ENCODE measurements around the gene ALDH3B1. TPM values are rescaled to one million over a fixed set of nuclear protein-coding genes. Genes with fewer than 3 reads are reported as not detected.
A peak's percentile ranks its signal among the peaks of the same experiment; 100 is the strongest.

ALDH3B1 gene
- total RNA-seq, 3 donors from 2014 or later = 8.6 to 18.9 (median 11.5) TPM

DNA sequence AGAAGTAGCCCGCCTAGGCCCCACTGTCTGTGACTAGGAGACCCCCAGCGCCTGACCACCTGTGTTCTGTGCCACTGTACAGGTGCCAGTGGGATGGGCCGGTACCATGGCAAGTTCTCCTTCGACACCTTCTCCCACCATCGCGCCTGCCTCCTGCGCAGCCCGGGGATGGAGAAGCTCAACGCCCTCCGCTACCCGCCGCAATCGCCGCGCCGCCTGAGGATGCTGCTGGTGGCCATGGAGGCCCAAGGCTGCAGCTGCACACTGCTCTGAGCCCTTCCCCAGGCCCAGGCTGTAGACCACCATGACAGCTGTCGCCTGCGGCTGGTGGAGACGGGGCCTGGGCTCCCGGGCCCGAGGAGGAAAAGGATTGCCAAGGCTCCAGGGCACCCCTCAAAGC, 17.5 kb downstream of the ALDH3B1 start:
- Histone ChIP-seq H3K4me1 (ENCODE audit: low read depth) (peaks cover 17% of the 10 kb centered on the region), H3K9me3 (no peaks in the 10 kb centered on the region), H3K4me3 (no peak overlapping the region), H3K36me3 (ENCODE audit: low read depth) (no peaks in the 10 kb centered on the region)
- ATAC-seq (no peak), DNase-seq (no peak)
- TF ChIP-seq, protein P1, sequence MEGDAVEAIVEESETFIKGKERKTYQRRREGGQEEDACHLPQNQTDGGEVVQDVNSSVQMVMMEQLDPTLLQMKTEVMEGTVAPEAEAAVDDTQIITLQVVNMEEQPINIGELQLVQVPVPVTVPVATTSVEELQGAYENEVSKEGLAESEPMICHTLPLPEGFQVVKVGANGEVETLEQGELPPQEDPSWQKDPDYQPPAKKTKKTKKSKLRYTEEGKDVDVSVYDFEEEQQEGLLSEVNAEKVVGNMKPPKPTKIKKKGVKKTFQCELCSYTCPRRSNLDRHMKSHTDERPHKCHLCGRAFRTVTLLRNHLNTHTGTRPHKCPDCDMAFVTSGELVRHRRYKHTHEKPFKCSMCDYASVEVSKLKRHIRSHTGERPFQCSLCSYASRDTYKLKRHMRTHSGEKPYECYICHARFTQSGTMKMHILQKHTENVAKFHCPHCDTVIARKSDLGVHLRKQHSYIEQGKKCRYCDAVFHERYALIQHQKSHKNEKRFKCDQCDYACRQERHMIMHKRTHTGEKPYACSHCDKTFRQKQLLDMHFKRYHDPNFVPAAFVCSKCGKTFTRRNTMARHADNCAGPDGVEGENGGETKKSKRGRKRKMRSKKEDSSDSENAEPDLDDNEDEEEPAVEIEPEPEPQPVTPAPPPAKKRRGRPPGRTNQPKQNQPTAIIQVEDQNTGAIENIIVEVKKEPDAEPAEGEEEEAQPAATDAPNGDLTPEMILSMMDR (IDR thresholded peaks at IDR 0.05) = no peak
- intact Hi-C loops (cut with DNase I, micrococcal nuclease) = no loop called here

DNA sequence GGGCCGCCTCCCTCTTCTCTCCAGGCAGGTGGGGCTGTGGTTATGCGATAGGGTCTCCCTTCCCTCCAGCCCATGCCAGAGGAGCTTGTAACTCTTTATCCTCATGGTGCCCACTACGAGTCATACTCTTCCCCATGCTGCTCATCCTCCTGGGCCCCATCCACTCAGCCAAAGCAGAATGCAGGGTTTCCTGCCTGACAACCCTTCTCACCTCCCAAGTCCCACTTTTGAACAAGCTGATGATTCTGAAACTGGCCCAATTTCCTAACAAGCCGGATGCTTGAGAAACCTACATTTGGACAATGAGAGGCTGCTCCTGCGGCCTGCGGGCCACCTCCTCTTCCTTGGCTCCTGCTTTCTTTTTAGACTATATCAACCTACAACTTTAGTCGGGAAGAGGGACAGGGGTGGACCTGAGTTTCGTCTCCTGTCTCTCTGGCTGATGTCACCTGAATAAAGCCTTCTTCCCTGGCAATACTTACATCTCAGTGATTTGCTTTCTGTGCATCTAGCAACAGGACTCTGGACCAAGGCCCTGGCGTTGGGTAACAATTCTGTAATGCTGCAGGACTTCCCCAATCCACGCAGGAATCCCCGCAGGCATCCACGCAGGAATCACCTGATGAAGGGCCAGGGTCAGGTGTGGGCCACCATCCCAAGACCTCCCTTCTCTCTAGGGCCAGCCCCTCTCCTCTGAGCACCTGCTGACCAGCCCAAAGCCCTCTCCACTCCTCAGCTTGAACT, 18.8 kb downstream of the ALDH3B1 start:
- ATAC-seq (no peak), DNase-seq (no peak)
- no peaks in the 10 kb centered on the region for H3K9me3 ChIP-seq
- TF ChIP-seq, protein P1 (IDR thresholded peaks at IDR 0.05) = no peak
- H3K36me3 ChIP-seq (ENCODE audit: low read depth) = no peaks in the 10 kb centered on the region
- peaks cover 17% of the 10 kb centered on the region for H3K4me1 ChIP-seq (ENCODE audit: low read depth)
- intact Hi-C loops (cut with DNase I, micrococcal nuclease) = no loop called here
- no peak overlapping the region for H3K4me3 ChIP-seq

DNA sequence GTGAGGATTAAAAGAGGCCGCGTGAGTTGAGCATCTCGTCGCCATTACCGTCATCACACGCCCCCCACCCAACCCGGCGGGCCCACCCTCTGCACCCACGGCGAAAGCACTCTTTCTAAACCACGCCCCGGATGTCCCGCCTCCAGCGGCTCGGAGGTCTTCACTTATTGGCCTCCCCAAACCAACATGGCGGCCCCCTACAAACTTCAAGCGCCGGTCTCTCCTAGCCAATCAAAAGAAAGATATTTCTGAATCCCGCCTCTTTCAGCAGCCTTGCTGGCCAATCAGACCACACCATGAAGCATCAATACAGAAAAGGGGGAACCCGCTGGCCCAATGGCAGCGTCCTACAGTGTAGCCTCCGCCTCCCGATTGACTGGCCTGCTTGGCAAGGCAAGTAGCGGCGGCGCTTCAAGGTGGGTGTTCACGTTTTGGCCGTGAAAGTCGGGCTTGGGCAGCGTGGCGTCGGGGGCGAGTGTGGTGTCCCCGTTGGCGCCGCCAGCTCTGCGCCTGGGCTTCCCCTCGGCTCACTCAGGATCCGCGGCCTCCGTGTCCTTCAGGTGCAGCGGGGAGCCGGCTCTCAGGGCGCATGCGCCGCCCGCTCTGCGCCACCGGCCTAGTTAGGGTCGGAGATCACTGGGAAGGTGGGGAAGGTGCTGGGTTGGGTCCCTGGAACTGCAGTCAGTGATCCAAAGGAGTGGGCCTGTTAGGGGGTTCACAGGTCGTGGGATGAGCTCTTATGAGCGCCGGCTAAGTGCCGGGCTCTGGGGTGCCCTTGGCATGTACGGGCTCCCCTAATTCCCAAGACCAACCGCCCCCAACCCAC, 20.4 kb downstream of the ALDH3B1 start, which contains the start of gene NDUFS8:
NDUFS8 (plus strand) TSS at position 364 of the 826 bp plus-strand sequence. CDS start 1,471 bp downstream, outside the sequence.
- TF ChIP-seq, protein P1 (IDR thresholded peaks at IDR 0.05) = no peak
- DNase-seq = peak; percentile 97 to 100 (median 97)
- intact Hi-C loops (cut with DNase I, micrococcal nuclease) = no loop called here
- Histone ChIP-seq H3K36me3 (ENCODE audit: low read depth) (no peaks in the 10 kb centered on the region), H3K9me3 (no peaks in the 10 kb centered on the region), H3K4me3 (peak within 1 kb of the TSS; percentile 44), H3K4me1 (ENCODE audit: low read depth) (peaks cover 17% of the 10 kb centered on the region)
- ATAC-seq = peak; percentile 95

DNA sequence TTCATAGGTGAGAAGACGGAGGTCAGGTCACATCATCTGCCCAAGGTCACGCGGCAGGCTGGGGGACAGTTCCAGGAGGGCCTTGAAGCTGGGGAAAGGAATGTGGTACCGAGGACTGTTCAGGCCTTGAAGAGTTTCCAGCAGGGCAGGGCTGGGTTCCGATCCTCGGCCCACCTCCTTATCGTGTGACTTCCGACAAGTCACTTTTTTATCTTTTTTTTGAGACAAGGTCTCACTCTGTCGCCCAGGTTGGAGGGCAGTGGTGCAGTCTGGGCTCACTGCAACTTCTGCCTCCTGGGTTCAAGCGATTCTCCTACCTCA, 21.0 kb downstream of the ALDH3B1 start:
- no peak for DNase-seq
- ATAC-seq = peak; percentile 30
- H3K4me3 ChIP-seq = peak overlapping the region; percentile 44
- intact Hi-C loops (cut with DNase I, micrococcal nuclease) = no loop called here
- H3K9me3 ChIP-seq = no peaks in the 10 kb centered on the region
- peaks cover 19% of the 10 kb centered on the region for H3K4me1 ChIP-seq (ENCODE audit: low read depth)
- H3K36me3 ChIP-seq (ENCODE audit: low read depth) = no peaks in the 10 kb centered on the region
- TF ChIP-seq, protein P1 (IDR thresholded peaks at IDR 0.05) = no peak

DNA sequence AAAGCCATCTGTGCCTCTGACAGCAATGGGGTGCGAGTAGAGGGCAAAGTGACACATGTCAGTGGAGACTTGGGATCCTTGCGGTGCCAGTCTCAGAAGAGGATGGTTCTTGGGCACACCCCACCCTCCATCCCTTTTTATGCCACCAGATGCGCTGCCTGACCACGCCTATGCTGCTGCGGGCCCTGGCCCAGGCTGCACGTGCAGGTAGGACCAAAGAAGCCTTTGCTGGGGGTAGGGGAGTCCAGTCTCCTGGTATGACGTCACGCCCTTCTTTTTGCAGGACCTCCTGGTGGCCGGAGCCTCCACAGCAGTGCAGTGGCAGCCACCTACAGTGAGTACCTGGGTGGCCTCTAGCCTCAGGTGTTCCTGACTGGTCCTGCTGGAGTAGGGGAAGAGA, 21.9 kb downstream of the ALDH3B1 start:
- intact Hi-C loops (cut with DNase I, micrococcal nuclease) = no loop called here
- Histone ChIP-seq H3K4me1 (ENCODE audit: low read depth) (peaks cover 21% of the 10 kb centered on the region), H3K36me3 (ENCODE audit: low read depth) (no peaks in the 10 kb centered on the region), H3K9me3 (no peaks in the 10 kb centered on the region), H3K4me3 (no peak overlapping the region)
- DNase-seq (no peak), ATAC-seq (no peak)
- TF ChIP-seq, protein P1 (IDR thresholded peaks at IDR 0.05) = no peak
